ENCODE measurements around the gene TYW1.
"Not testable (repeated sequence)": the region's sequence is repeated elsewhere in the genome, so short reads cannot be mapped to it uniquely, and the experiment has no call there.

TYW1 gene

DNA sequence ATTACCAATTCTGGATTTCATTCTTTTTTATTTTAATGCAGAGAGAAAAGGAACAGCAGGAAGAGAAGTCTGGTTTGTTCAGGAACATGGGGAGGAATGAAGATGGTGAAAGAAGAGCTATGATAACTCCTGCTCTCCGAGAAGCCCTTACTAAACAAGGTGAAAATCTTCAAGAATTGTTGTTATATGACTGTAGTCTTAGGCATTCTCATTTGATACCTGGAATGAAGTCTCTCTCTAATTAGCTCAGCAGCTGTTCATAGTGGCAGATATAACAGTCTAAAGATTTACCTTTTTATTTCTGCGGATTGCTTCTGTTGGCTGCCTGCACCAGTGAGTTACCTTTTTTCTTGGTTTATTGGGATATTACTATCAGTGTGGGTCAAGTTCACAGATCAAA, 53.3 kb downstream of the TYW1 start:
- DNase-seq = not testable (repeated sequence)

DNA sequence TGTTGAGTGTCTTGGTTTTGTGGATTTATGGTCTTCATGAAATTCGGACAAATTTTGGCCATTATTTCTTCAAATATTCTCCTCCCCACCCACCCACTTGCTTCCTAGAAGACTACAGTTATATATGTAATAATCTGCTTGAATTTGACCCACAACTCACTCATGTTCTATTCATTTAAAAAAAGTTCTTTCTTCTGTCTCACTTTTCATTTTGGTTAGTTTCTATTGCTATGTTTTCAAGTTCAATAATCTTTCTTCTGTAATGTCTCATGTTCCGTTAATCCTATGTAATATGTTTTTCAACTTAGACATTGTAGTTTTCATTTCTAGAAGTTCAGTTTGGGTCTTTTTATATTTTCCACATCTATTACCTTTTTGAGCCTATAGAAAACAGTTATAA, 55.5 kb downstream of the TYW1 start:
- not testable (repeated sequence) for DNase-seq

DNA sequence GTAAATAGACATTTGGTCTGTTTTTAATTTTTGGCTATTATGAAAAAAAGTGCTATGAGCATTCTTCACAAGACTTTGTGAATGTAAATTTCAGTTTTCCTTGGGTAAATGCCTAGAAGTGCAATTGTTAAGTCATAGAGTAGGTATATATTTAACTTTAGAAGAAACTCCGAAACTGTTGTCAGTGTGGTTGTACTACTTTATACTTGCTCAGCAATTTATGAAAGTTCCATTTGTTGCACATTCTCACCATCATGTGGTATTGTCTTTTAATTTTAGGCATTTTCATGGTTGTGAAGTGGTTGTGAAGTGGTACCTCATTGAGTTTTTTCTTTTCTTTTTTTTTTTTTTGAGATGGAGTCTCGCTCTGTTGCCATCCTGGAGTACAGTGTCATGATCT, 60.0 kb downstream of the TYW1 start:
- no peak for DNase-seq

DNA sequence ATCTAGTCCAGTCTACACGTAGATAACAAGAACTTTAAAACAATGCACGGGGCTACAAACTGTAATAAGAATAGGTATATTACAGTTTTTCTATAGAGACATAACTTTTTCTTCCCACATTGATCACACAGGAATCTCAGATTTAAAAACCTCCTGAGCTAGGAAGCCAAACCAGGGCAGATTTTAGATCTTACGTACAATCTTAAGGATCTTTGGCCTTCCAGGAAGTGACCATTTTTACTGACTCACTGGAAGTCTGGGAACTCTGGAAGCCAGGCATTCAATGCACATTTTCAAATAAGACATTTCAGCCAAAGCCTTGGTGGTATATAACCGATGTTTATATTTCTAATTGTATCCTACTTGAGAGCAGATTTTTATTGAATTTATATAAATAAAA, 64.7 kb downstream of the TYW1 start:
- not testable (repeated sequence) for DNase-seq

DNA sequence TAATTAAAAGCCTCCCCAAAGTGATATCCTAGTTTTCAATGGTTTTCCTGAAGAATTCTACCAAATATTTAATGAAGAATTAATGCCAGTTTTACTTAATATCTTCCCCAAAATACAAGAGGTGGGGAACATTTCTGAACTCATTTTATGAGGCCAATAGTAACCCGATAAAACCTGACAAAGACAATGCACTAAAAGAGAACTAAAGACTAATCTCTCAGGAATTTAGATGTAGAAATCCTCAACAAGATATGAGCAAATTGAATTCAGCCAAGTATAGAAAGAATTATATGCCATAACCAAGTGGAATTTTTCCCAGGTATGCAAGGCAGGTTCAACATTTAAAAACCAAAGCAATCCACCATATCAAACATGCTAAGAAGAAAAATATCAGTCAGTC, 66.2 kb downstream of the TYW1 start:
- DNase-seq = not testable (repeated sequence)

DNA sequence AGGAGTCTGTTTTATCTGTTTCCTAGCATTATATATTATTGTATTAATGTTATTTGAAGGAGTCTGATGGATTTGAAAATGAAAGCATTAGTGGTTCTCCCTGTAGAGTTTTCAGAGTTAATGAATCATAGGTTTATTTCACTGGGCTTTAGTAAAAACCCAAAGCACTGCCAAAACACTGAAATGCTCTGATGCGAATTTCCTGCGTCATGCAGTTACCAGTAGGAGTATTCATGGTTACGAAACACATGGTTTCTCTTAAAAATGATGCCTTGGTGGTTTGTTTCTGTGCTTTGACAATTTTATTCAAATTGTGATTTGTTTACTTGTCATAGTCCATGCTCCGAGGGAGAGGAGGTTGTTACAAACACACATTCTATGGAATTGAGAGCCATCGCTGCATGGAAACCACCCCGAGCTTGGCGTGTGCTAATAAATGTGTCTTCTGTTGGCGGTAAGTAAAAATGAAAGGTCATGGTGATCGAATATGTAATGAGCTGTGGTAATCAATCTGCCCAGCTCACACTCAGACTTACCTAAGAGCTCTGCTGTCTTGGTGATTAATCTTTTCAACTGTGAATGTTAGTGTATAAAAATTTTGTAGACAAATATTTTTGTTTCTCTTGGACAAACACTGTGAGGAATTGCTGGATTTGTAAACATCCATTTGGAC, 70.5 kb downstream of the TYW1 start:
- not testable (repeated sequence) for DNase-seq

DNA sequence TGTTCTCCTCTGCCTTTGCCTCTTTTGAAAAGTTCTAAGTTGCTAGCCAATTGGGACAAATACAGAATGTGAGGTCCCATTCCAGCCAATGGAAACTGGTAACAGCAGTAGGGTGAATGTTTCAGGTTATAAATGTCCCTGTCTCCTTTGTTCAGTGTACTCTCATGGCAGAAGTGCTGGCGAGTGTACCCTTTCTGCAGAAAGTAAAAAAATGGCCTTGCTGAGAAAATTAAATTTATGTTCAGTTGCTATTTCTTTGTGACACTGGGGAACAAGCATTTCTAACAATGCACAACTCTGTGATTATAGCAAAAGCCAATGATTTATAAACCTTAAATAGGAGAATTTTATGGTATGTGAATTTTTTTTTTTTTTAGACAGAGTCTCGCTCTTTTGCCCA, 79.5 kb downstream of the TYW1 start:
- not testable (repeated sequence) for DNase-seq

DNA sequence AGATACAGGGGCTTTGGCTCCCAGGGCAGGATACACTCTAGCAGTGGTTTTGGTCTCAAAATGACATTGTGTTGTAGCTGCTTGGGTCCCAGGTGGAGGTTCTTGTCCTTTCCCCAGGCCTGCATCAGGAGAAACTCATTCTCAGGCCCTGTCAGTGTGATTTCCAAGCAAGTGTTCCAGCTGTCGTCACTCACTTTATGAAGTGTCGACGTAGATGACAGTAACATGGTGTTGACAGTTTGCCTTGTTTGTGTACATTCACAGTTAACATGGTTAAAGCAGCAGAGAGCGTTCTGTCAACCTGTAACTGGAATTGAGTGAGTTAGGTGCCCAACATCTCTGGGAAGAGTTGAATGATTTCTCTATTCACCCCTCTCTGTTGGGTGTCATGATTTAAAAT, 86.2 kb downstream of the TYW1 start:
- not testable (repeated sequence) for DNase-seq

DNA sequence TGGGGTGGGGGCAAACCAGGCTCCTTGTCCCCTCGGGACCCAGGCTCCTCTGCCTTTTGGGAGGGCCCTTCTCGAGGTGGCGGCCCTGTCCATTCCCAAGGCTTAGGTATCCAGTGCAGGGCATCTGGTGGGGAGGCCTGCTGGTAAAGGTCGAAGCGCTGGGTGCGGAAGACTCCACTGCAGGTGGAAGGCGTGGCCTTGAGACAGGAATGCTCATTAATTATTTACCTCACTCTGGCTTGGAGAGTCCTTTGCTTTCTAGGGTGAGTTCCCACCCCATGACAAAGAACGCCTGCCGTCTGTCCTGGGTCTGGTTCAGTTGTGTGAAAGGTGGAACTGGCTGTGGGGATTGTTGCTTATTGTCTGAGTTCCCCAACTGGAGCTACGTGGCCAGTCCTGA, 92.6 kb downstream of the TYW1 start:
- DNase-seq = not testable (repeated sequence)

DNA sequence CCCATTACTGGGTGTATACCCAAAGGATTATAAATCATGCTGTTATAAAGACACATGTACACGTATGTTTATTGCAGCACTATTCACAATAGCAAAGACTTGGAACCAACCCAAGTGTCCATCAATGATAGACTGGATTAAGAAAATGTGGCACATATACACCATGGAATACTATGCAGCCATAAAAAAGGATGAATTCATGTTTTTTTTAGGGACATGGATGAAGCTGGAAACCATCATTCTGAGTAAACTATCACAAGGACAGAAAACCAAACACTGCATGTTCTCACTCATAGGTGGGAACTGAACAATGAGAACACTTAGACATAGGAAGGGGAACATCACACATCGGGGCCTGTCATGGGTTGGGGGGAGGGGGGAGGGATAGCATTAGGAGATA, 94.4 kb downstream of the TYW1 start:
- DNase-seq = not testable (repeated sequence)

DNA sequence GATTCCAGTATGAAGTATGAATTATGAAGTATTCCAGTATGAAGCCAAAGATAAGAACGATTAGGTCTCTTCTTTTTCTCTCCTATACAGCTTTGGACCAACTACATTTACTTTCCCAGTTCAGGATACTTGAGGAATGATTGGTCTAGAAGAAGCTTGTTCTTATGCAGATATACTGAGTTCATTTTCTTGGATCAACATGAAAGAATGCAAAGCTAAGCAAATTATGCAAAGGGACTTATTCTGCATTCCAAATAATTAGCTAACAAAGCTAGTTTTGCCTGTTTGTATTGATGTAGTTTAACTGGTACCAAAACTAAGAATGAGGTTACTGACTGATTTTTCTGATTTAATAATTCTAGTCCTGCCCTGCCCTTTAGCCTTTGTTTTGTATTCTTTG, 101.4 kb downstream of the TYW1 start:
- not testable (repeated sequence) for DNase-seq

DNA sequence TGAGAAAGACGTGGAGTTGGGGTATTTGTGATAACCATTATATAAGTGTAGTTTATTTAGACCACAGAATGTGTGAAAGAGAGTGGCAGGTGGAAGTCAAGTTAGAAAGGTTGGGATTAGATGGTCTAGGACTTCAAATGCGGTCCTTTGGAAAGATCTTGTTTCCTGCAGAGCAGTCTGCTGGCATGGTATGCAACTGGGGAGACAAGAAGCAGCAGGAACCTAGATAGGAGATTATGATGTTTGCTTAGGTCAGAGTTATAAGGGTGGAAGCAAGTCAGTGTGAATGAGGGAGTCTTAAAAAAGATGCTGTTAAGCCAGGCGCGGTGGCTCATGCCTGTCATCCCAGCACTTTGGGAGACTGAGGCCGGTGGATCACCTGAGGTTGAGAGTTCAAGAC, 102.8 kb downstream of the TYW1 start:
- DNase-seq = not testable (repeated sequence)

DNA sequence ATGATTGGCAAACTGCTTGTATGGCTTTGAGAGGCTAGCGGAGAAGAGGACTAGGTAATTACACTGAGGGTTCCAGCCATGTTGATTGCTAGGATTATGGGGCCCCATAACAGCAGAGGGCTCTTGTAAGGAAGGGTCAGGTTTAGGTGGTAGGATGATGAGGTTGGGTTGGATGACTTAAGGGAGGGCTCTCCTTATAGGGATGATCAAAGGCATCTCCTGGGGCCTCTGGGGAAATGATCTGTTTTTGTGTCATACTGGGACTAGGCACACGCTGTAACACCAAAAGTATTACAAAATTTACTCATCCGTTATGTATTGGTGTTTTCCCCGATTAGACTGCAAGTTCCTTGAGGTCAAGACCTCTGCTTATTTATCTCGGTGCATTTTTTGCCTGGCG, 103.4 kb downstream of the TYW1 start:
- not testable (repeated sequence) for DNase-seq

DNA sequence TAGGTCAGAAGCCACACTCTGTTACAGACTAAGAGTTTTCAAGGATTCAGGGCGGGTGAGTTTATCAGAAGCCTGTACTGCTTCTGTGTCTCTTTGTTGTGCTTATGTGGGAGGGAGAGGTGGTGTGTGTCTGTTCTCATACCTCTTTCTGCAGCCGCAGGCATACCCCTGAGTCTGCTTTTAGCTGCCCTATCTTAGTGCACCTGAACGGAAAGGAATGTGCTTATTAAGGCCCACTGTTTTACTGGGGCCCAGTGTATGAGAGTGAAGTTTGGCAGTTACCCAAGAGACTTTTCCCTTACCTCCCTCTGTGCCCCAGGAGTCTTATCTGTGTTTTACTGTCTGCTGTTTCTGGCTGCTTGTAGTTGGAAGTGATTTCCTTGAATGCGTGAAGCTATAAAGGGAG, 104.3 kb downstream of the TYW1 start:
- DNase-seq = no peak

DNA sequence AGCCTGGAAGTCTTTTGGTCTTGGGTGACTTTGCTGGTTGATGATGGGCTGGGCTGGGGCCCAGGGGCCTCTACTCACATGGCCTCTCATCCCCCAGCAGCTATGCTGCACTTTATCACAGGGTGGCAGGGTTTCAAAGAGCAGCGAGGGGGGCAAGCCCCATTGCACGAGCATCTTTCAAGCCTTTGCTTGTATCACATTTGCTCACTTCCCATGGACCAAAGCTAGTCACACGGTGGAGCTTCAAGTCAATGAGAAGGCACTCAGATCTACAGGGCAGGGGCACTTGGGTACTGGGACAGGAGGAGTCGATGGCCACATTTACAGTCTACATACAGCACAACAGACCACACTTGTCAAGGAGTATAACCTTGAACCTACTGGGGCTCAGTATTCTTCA, 108.3 kb downstream of the TYW1 start:
- not testable (repeated sequence) for DNase-seq

DNA sequence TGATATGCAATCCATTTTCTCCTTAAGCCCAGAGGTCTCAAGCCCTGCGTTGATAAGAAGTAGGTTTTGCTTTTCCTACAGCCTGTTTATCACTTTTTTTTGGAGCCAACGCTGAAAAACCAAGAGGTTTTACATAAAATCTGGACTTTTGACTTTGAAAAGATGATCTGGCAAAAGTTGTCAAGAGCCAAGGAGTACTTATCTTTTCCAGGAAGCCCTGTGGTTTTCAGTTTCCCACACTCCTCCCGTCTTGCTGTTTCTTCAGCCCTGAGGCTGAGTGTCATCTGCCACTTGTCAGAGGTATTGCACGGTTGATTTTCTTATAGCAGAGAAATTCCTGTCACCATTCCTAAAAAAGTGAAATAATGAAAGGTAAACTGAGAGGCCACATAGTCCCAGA, 108.7 kb downstream of the TYW1 start:
- no peak for DNase-seq

DNA sequence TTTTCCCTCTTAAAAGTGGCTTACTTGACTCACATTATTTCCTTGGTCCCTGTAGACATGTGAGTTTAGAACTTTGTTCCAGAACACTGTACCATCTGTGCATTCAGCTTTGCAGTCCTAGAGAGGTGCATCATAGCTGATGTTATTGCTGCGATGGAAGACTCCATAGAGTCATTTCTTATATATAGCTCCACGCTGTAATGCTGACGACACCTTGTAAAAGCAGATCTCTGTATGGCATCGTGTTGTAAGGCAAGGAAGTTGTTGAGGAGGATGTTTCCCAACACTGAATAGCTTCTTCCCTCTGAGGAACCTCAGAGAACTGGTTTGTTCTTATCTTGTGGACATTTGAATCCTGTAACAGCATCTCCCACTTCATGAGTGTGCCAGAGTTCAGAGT, 109.6 kb downstream of the TYW1 start:
- not testable (repeated sequence) for DNase-seq

DNA sequence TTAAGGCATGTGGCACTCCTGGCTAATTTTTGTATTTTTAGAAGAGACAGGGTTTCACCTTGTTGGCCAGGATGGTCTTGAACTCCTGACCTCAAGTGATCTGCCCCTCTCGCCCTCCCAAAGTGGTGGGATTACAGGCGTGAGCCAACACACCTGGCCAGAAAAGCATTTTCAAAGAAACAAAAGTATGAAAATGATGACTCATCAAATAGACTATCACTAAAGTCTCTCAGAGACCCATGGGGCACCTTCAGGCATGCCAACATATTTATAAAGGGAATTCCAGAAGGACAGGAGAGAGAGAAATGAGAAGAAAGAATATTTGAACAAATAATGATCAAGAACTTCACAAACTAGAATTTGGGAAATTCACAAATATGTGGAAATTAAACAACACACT, 114.7 kb downstream of the TYW1 start:
- not testable (repeated sequence) for DNase-seq

DNA sequence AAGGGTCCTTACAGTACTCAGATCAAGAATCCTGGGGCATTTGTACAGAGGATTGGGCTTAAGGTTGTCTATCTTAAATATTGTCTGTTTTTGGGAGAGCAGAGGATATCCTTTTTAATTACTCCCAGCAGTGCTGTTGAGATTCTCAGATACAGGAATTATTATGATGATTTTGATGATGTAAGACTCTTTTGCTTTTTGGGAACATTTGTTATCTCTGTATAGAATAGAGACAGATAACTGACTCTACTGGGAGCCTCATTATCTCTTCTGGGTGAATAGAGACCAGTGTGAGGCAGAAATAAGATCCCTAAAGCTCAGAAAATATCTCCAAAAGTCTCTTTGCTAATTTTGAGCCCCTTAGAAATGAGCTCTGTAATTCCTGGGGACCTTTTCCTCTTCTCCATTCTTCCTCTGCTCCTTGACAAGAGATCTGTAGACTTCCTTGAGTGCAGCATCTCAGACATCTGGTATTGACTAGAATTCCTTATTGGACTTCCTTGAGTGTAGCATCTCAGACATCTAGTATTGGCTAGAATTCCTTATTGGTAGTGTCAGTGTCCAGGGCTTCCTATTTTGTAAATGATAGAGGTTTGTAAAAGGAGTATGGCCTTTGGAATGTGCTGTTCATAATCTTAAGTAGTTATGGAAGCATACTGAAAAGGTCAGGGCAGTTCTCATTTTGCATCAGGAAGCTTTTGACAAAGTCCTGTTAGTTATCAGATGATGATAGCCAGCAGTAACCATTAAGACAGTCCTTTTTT, 118.0 kb downstream of the TYW1 start:
- DNase-seq = not testable (repeated sequence)

DNA sequence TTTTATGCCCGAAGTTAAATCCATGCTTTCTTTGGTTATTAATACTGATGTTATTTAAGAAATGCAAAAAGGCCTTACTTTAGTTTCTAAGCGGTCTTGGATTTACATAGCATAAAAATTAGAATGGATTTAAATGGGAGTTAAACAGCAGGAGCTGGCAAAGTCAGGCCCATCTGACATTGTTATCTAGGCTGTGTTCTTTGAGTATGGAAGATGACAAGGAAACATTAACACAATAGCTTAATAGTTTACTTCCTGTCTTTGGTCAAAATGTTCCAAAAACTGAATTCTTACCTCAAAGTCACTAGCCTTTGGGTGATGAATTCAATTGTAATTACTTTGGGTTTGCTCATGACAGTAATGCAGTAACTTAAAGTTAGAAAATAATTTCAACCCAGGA, 123.9 kb downstream of the TYW1 start:
- DNase-seq = not testable (repeated sequence)

DNA sequence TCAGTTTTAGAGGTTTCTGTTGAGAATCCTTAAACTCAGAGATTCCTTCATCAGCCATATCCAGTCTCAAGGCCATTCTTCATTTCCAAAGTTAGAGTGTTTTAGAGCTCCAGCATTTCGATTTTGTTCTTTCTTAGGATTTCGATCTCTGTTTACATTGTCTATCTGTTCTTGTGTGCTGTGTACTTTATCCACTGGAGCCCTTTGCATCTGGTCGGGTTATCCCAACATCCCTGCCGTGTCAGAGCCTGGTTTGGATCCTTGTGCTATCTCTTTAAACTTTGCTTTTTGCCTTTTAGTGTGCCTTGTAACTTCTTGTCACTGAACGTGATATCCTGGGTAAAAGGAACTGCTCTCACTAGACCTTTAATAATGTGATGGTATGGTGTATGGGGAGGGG, 131.6 kb downstream of the TYW1 start:
- DNase-seq = not testable (repeated sequence)

DNA sequence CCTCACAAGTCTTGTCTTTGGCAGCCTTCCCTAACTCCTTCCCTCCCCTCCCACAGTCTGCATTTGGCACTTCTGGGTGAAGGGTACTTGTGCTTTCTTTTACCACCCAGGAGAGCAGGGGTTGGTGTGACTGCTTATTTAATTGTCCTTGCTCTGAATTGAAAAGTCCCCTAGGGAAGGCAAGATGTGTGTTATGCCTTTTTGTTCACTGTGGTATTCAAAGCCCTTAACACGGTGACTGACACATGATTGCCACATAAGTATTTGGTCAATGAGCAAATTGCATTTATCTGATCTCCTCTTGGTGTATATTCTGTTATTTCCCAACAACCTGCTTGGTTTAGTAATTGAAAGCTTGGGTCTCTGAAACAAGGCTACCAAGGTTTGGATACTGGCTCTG, 134.1 kb downstream of the TYW1 start:
- DNase-seq = not testable (repeated sequence)

DNA sequence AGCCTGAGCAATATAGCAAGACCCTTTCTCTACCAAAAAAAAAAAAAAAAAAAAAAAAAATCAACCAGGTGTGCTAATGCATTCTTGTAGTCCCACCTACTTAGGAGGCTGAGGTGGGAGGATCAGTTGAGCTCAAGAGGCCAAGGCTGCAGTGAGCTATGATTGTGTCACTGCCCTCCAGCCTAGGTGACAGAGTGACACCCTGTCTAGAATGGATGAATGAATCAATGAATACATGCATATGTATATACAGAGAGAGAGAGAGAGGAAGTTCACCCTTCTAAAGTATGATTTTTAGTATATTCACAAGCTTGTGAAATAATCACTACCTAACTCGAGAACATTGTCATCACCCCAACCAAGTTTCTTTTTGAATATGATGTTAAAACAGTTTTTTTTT, 138.3 kb downstream of the TYW1 start:
- not testable (repeated sequence) for DNase-seq

Data from activated CD8-positive, alpha-beta memory T cell treated with anti-CD3 and anti-CD28 coated beads, Interleukin-2, amount 50 U/mL, for 4 hours (primary cell).